K562 (cell line): ENCODE measurements around the gene TNIK. TPM values are rescaled to one million over a fixed set of nuclear protein-coding genes. Genes with fewer than 3 reads are reported as not detected.

Experiments
- CBX2 ChIP-seq: fragments of 200-600 bp; sonication (generic); IDR thresholded peaks from one replicate; pipeline ENCODE4 v1.6.1; 2012; ENCODE audit warnings: mild to moderate bottlenecking, low read length, inconsistent platforms; ENCODE audit not compliant: insufficient read depth, poor library complexity, severe bottlenecking
- CREB1 ChIP-seq, 2 experiments: sonication (generic) in 1 of 2; formaldehyde crosslinking in 1 of 2; IDR thresholded peaks; 2 replicates each; pipeline versions ENCODE4 v1.6.1 to v1.8.0; 2012 to 2022; ENCODE audit warnings: inconsistent platforms in 1 of 2, mild to moderate bottlenecking in 1 of 2, missing genetic modification reagents in 1 of 2, moderate library complexity in 1 of 2
- DDX20 ChIP-seq: fragments of 450-650 bp; IDR thresholded peaks from 2 replicates; pipeline ENCODE4 v1.6.1; 2016; ENCODE audit warnings: missing genetic modification characterization, low read depth, mild to moderate bottlenecking, missing compliant biosample characterization, moderate library complexity
- ELK1 ChIP-seq: sonication (generic); formaldehyde crosslinking; IDR thresholded peaks from 2 replicates; pipeline ENCODE4 v1.8.1; 2022; ENCODE audit warnings: missing genetic modification reagents
- EP300 ChIP-seq: IDR thresholded peaks from 2 replicates; pipeline ENCODE4 v1.6.1; 2012; ENCODE audit warnings: low read length, improper control_type of control experiment
- ESRRA ChIP-seq: fragments of 450-650 bp; IDR thresholded peaks from 2 replicates; pipeline ENCODE4 v1.6.1; 2014; ENCODE audit warnings: low read depth, mild to moderate bottlenecking, moderate library complexity, borderline replicate concordance
- GTF2F1 ChIP-seq: IDR thresholded peaks from 2 replicates; pipeline ENCODE4 v1.6.1; 2011; ENCODE audit warnings: low read depth, low read length, improper control_type of control experiment
- ID3 ChIP-seq, 2 experiments: fragments of 250-450 bp in 1 of 2; fragments of 450-650 bp in 1 of 2; sonication (Bioruptor Pico) in 1 of 2; IDR thresholded peaks; 2 replicates each; pipeline versions ENCODE4 v1.6.1 to v1.8.0; 2016 to 2021; ENCODE audit warnings: mild to moderate bottlenecking in 2 of 2, moderate library complexity in 2 of 2, missing compliant biosample characterization in 1 of 2, missing genetic modification characterization in 1 of 2
- KDM1A ChIP-seq, 2 experiments: fragments of 450-650 bp; IDR thresholded peaks; 2 replicates each; pipeline ENCODE4 v1.6.1; 2016; ENCODE audit warnings: mild to moderate bottlenecking in 2 of 2
- KLF13 ChIP-seq: fragments of 450-650 bp; IDR thresholded peaks from 2 replicates; pipeline ENCODE4 v1.6.1; 2016; ENCODE audit warnings: missing genetic modification characterization, low read depth, mild to moderate bottlenecking, missing compliant biosample characterization, moderate library complexity, borderline replicate concordance
- LCOR ChIP-seq: sonication (generic); formaldehyde crosslinking; IDR thresholded peaks from 2 replicates; pipeline ENCODE4 v1.8.0; 2022; ENCODE audit warnings: mild to moderate bottlenecking, missing genetic modification reagents
- NCOA2 ChIP-seq, 2 experiments: fragments of 450-650 bp; IDR thresholded peaks; 2 replicates each; pipeline ENCODE4 v1.6.1; 2018; ENCODE audit warnings: mild to moderate bottlenecking in 2 of 2, moderate library complexity in 1 of 2; ENCODE audit not compliant: partially characterized antibody in 2 of 2
- NFATC3 ChIP-seq: fragments of 450-650 bp; IDR thresholded peaks from 2 replicates; pipeline ENCODE4 v1.6.1; 2017; ENCODE audit warnings: mild to moderate bottlenecking
- NFIX ChIP-seq: fragments of 250-450 bp; sonication (Bioruptor Pico); IDR thresholded peaks from 2 replicates; pipeline ENCODE4 v1.4.0; 2020; ENCODE audit warnings: low read depth, mild to moderate bottlenecking, moderate library complexity
- NR4A1 ChIP-seq, 2 experiments: fragments of 250-450 bp in 1 of 2; fragments of 450-650 bp in 1 of 2; sonication (Bioruptor Pico) in 1 of 2; IDR thresholded peaks; 2 replicates each; pipeline versions ENCODE4 v1.4.0 to v1.6.1; 2016 to 2020; ENCODE audit warnings: mild to moderate bottlenecking in 2 of 2, missing compliant biosample characterization in 1 of 2, missing genetic modification characterization in 1 of 2, moderate library complexity in 1 of 2
- PCBP2 ChIP-seq: fragments of 200-400 bp; formaldehyde crosslinking; IDR thresholded peaks from 2 replicates; pipeline ENCODE4 v1.6.1; 2018; ENCODE audit warnings: low read length, low read depth, mild to moderate bottlenecking, moderate library complexity; ENCODE audit not compliant: poor library complexity, severe bottlenecking
- SREBF1 ChIP-seq: fragments of 150-350 bp; IDR thresholded peaks from 2 replicates; pipeline ENCODE4 v1.6.1; 2014; ENCODE audit warnings: antibody characterized with exemption, low read depth, low read length, borderline replicate concordance
- TCFL5 ChIP-seq: fragments of 250-450 bp; sonication (Bioruptor Pico); conservative IDR thresholded peaks from 2 replicates; pipeline ENCODE4 v1.6.1; 2021; ENCODE audit warnings: mild to moderate bottlenecking, moderate library complexity, matching md5 sums
- TEAD1 ChIP-seq, 2 experiments: fragments of 450-650 bp in 1 of 2; sonication (generic) in 1 of 2; formaldehyde crosslinking; IDR thresholded peaks; 2 replicates each; pipeline versions ENCODE4 v1.4.0 to v1.8.0; 2020 to 2022; ENCODE audit warnings: mild to moderate bottlenecking in 2 of 2, missing genetic modification reagents in 1 of 2
- TFAP4 ChIP-seq: sonication (generic); formaldehyde crosslinking; IDR thresholded peaks from 2 replicates; pipeline ENCODE4 v1.8.0; 2022; ENCODE audit warnings: missing genetic modification reagents, mild to moderate bottlenecking, moderate library complexity, borderline replicate concordance
- ZNF175 ChIP-seq: fragments of 200-800 bp; sonication (Bioruptor generic); IDR thresholded peaks from 2 replicates; pipeline ENCODE4 v1.6.1; 2016; ENCODE audit warnings: low read depth, mild to moderate bottlenecking, missing genetic modification characterization, missing compliant biosample characterization
- ZNF239 ChIP-seq: fragments of 250-450 bp; sonication (Bioruptor Pico); IDR thresholded peaks from 2 replicates; pipeline ENCODE4 v1.4.0; 2020; ENCODE audit warnings: mild to moderate bottlenecking
- ZNF511 ChIP-seq: sonication (generic); formaldehyde crosslinking; IDR thresholded peaks from 2 replicates; pipeline ENCODE4 v1.8.0; 2022; ENCODE audit warnings: mild to moderate bottlenecking, missing genetic modification reagents
- ZNF77 ChIP-seq: fragments of 250-450 bp; sonication (Bioruptor Pico); IDR thresholded peaks from 2 replicates; pipeline ENCODE4 v1.5.0; 2020
- ZNF778 ChIP-seq: fragments of 450-650 bp; formaldehyde crosslinking; IDR thresholded peaks from 2 replicates; pipeline ENCODE4 v1.4.0; 2020; ENCODE audit warnings: mild to moderate bottlenecking, moderate library complexity
- polyA plus RNA-seq, 8 experiments: library from polyadenylated mRNA; depleted of rRNA in 4 of 8; stranded (reverse) in 5 of 8; unstranded in 3 of 8; fragments of >200 nt; fragmentation: Nextera tagmentation in 2 of 8; fragmentation: Illumina TruSeq in 1 of 8; extraction: Ambion mirVana in 2 of 8; extraction: Trizol in 1 of 8; gene quantifications; 2 replicates each; pipeline versions ENCODE4 v1.2.1 to v1.2.3, GENCODE V29; 2011 to 2014; ENCODE audit warnings: inconsistent platforms in 1 of 8, missing spikeins in 1 of 8
- total RNA-seq, 7 experiments: library from RNA; depleted of rRNA in 6 of 7; stranded (reverse); fragments of >200 nt in 6 of 7; fragmentation: Illumina TruSeq in 2 of 7; extraction: Trizol in 2 of 7; gene quantifications; 2 replicates each; pipeline versions ENCODE4 v1.2.1 to v1.2.3, GENCODE V29; 2011 to 2021; ENCODE audit warnings: low replicate concordance in 1 of 7

Gene TNIK
- total and polyA plus RNA-seq, 9 of the 15 experiments (the other 6 are each of a cell fraction or from before 2014, with no cell fraction given), result 6.6 to 39.0 (median 24.7) TPM

GRCh38 chr3:171192176-171192854 is 267.9 kb downstream of the TNIK start (continued):
- TF ChIP-seq ID3 (CRISPR knock-in tag; IDR thresholded peaks at IDR 0.05) (no peak), ID3 (tag; IDR thresholded peaks at IDR 0.05) (peak; percentile 72; the same call in 1 of the 2 replicates), TCFL5 (no peak), NCOA2 (IDR thresholded peaks at IDR 0.05; ENCODE audit: partially characterized antibody in 2 of 2) (peak; percentile 58 to 64), LCOR (CRISPR knock-in tag) (peak; percentile 80), ZNF511 (CRISPR knock-in tag) (no peak), ZNF239 (CRISPR knock-in tag) (no peak), ZNF778 (CRISPR knock-in tag) (no peak), CBX2 (no peak), ZNF175 (CRISPR knock-in tag) (no peak; the same call in 1 of the 2 replicates), SREBF1 (no peak), DDX20 (no peak), ELK1 (CRISPR knock-in tag) (no peak), CREB1 (IDR thresholded peaks at IDR 0.05) (peak; percentile 42), CREB1 (CRISPR knock-in tag; IDR thresholded peaks at IDR 0.05) (no peak), EP300 (peak; percentile 94), GTF2F1 (no peak), NFIX (peak; percentile 30; the same call in 1 of the 2 replicates), NR4A1 (CRISPR knock-in tag; IDR thresholded peaks at IDR 0.05) (no peak), NR4A1 (tag; IDR thresholded peaks at IDR 0.05) (no peak), KLF13 (no peak), TEAD1 (CRISPR knock-in tag; IDR thresholded peaks at IDR 0.05) (peak in 1 of 2 experiments; percentile 89; a peak in 2 of 4 replicates), TFAP4 (CRISPR knock-in tag) (peak; percentile 48; the same call in 1 of the 2 replicates), ESRRA (peak; percentile 100), NFATC3 (peak; percentile 58; the same call in 1 of the 2 replicates), ZNF77 (CRISPR knock-in tag) (no peak), KDM1A (IDR thresholded peaks at IDR 0.05) (peak; percentile 88 to 93), PCBP2 (no peak)
